Large intestine (tissue), 3 donors: Measurements from ENCODE around the gene SMAD1. TPM values are rescaled to one million over a fixed set of nuclear protein-coding genes. Genes with fewer than 3 reads are reported as not detected.
"Not testable (repeated sequence)": the region's sequence is repeated elsewhere in the genome, so short reads cannot be mapped to it uniquely, and the experiment has no call there.

Experiments used
- DNase-seq, 2 donors: peaks; one replicate each; pipeline versions ENCODE4 v3.0.0 to v3.0.0-alpha.2; 2013
- H3K27ac ChIP-seq: one replicate; pipeline ENCODE4 v1.5.1; 2013; ENCODE audit warnings: low read length
- H3K27me3 ChIP-seq: 2 replicates; pipeline ENCODE4 v1.6.1; 2013; ENCODE audit warnings: low read length; ENCODE audit not compliant: control insufficient read depth, insufficient read depth
- H3K36me3 ChIP-seq: 2 replicates; pipeline ENCODE4 v1.6.1; 2013; ENCODE audit warnings: low read length; ENCODE audit not compliant: control insufficient read depth, insufficient read depth
- H3K4me1 ChIP-seq: one replicate; pipeline ENCODE4 v1.6.1; 2013; ENCODE audit warnings: low read length; ENCODE audit not compliant: control insufficient read depth, insufficient read depth
- H3K4me3 ChIP-seq: one replicate; pipeline ENCODE4 v1.5.1; 2013; ENCODE audit warnings: low read length
- H3K9me3 ChIP-seq: one replicate; pipeline ENCODE4 v1.6.1; 2013; ENCODE audit warnings: mild to moderate bottlenecking, low read depth, low read length, moderate library complexity; ENCODE audit not compliant: control insufficient read depth
- whole genome bisulfite sequencing: methylation state at CpG from one replicate; pipeline ENCODE4 v1.1.5; 2013; ENCODE audit warnings: low lambda C conversion rate; ENCODE audit not compliant: insufficient coverage; 5-methylcytosine and 5-hydroxymethylcytosine counted together
- polyA plus RNA-seq: library from polyadenylated mRNA; unstranded; fragments of 120-200 nt; gene quantifications from one replicate; pipeline ENCODE4 v1.2.1, GENCODE V29; 2013

Gene SMAD1
- polyA plus RNA-seq, 1 donor: 46.2 TPM

DNA sequence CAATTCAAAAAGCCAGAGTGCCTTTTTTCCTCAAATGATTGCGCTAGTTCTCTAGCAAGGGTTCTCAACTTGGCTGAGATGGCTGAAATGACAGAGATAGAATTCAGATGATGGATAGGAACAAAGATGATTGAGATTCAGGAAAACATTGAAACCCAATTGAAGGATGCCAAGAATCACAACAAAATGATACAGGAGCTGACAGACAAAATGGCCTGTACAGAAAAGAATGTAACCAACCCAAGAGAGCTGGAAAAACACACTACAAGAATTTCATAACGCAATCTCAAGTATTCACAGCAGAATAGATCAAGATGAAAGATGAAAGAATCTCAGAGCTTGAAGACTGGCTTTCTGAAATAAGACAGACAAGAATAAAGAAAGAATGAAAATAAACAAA lies 85.9 kb downstream of the SMAD1 start:
- Histone ChIP-seq H3K9me3 (no peaks in the 10 kb centered on the region), H3K27me3 (no peaks in the 10 kb centered on the region), H3K36me3 (no peaks in the 10 kb centered on the region), H3K27ac (no peak overlapping the region), H3K4me3 (no peak overlapping the region), H3K4me1 (no peaks in the 10 kb centered on the region)
- DNase-seq: no peak
- 100% methylated on average over 1 of the region's 2 CpGs for WGBS

DNA sequence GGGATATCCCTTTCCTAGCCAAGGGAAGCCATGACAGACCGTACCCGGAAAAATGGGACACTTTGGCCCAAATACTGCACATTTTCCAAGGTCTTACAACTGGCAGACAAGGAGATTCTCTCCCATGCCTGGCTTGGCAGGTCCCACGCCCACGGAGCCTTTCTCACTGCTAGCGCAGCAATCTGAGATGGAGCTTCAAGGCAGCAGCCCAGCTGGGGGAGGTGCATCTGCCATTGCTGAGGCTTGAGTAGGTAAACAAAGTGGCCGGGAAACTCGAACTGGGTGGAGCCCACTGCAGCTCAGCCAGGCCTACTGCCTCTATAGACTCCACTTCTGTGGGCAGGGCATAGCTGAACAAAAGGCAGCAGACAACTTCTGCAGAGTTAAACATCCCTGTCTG lies 92.9 kb downstream of the SMAD1 start:
- H3K27ac ChIP-seq: not testable (repeated sequence)

DNA sequence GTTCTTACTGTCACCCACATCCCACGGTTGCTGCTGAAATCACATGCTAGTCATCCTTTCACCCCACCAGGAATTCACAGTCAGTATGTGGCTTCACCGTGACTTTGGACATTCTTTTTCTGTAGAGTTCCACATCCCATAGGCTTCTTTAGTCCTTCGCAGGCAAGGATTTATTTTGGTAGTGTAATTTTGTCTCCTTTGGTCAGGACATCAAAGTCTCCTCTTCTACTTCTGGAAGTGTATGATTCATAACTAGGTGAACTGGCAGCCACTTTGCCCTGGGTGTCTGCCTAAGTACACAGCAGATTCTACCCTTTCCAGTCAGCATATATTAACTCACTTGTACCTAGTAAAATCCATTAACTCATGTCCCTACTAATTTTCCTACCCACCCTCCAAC lies 99.3 kb downstream of the SMAD1 start:
- H3K27ac ChIP-seq: no peak overlapping the region
- WGBS: 91% methylated on average over 3 of the region's 3 CpGs

More for the DNA sequence above, 92.9 kb downstream of the SMAD1 start:
- H3K36me3 ChIP-seq, H3K27me3 ChIP-seq, H3K9me3 ChIP-seq, H3K4me3 ChIP-seq, H3K4me1 ChIP-seq, DNase-seq: not testable (repeated sequence)
- WGBS: no CpG with 5 or more reads among the region's 7 CpGs

DNA sequence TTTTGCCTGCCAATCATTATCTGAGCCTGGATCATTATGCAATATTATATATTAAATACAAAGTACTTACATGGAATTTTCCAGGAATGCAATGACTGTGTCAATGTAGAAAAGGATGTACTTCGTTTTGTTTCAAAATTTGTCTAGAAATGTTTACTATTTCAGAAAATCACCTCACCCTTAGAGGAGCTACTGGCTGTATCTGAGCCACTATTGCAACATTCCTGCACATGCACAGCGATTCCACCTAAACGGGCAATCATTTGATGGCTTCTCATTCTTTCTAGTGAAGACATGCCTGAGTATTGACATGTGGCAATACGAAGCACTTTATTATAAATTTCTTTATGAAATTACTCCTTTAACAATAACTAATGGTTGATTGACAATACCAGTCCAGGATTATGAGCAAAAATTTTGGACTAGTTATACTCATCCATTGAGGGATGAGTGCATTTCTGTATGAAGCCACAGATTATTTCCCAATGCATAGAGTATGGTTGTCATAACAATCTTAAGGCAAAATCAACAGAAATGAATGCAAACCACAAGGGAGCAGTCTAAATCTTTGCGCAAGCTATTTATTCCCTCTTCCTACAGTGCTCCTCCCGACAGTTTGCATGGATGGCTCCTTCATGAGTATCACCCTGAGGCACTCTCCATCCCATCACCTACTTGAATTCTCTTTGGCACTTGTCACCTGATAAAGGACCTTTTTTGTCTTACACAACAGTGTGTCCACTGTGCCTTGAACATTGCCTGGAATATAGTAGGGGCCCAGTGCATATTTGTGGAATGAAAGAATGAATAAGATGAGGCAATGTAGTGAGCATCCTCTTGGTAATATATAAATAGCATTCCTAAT lies 101.8 kb downstream of the SMAD1 start:
- no peak overlapping the region for H3K27ac ChIP-seq
- WGBS: 100% methylated on average over 1 of the region's 6 CpGs
- H3K36me3 ChIP-seq: no peaks in the 10 kb centered on the region
- H3K4me3 ChIP-seq: no peak overlapping the region
- H3K9me3 ChIP-seq: no peaks in the 10 kb centered on the region
- no peaks in the 10 kb centered on the region for H3K27me3 ChIP-seq
- H3K4me1 ChIP-seq: no peaks in the 10 kb centered on the region
- no peak for DNase-seq

More for the DNA sequence above, 99.3 kb downstream of the SMAD1 start:
- Histone ChIP-seq H3K4me3 (no peak overlapping the region), H3K27me3 (no peaks in the 10 kb centered on the region), H3K36me3 (no peaks in the 10 kb centered on the region), H3K4me1 (no peaks in the 10 kb centered on the region), H3K9me3 (no peaks in the 10 kb centered on the region)
- no peak for DNase-seq

DNA sequence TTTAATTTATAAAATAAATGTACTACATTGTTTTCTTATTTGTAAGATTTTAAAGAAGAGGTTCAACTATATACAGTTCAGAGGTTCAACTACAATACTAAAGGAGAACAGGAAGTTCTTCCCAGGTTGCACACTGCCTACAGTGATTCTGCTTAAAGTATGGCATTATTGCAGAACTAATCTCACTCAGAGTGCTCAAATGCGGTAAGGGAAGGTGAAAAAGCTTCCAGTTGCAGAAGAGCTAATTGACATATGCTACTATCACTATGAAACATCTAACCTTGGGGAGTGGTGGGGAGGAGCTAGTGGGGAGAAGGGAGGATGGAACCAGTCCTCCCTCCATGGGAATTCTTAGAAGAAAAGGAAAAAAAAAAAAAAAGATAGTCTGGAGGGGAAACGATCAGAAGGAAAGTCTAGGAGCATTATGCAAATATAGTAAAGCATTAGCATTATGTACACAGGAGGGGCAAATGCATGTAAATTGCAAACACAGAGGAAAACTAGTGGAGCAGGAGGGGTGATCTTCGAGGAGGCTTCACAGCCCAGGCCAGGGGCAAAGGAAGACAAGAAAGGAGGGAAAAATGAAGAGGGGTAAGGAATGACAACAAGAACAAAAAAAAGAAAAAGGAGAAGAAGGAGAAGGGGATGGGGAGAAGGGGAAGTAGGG lies 105.6 kb downstream of the SMAD1 start:
- Histone ChIP-seq H3K9me3 (no peaks in the 10 kb centered on the region), H3K4me3 (no peak overlapping the region), H3K27ac (no peak overlapping the region), H3K27me3 (no peaks in the 10 kb centered on the region), H3K36me3 (no peaks in the 10 kb centered on the region), H3K4me1 (no peaks in the 10 kb centered on the region)
- 43% methylated on average over 2 of the region's 3 CpGs for WGBS
- no peak for DNase-seq

DNA sequence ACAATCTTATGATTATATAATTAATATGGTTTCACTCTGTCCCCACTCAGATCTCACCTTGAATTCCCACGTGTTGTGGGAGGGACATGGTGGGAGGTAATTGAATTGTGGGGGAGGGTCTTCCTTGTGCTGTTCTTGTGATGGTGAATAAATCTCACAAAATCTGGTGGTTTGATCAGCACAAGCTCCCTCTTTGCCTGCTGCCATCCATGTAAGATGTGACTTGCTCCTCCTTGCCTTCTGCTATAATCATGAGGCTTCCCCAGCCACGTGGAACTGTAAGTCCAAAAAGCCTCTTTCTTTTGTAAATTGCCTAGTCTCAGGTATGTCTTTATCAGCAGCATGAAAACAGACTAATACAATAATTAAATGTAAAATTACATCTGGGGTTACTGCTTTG lies 107.7 kb downstream of the SMAD1 start:
- H3K36me3 ChIP-seq, H3K9me3 ChIP-seq, H3K27ac ChIP-seq, H3K4me3 ChIP-seq, H3K4me1 ChIP-seq, H3K27me3 ChIP-seq, DNase-seq: not testable (repeated sequence)
- no CpG with 5 or more reads among the region's 2 CpGs for WGBS

DNA sequence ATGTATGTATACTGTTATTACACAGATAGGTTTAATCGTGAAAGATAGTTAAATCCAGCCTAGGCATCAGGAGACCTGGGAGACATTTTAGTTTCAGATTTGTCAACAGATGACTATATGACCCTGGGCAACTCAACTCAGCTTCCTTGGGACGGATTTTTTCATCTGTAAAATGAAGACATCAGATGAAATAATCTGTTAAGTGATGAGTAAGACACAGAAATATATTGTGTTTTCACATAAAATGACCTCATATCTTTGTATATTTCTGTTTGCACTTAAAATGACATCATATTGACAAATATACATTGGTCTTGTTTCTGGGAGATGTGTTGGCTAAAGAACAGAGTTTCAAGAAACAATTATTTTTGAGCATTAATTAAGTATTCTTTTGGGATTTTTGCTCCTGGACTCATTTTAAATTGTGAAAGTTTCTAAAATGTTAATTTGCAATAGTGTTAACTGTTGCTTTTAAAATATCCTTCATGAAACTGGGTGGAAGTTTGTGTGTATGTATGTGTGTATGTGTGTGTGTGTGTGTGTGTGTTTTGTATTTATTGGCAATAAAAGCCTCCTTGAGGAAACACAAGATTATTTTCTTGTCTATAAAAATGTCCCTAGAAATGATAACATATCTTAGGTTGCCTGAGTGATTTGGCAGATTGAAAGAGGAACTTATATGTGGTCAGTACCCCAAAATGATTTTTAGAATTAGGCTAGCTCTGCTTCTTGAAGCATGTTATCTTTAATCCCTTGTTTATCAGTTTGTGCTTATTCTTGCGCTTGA lies 108.5 kb downstream of the SMAD1 start:
- no peak for DNase-seq

DNA sequence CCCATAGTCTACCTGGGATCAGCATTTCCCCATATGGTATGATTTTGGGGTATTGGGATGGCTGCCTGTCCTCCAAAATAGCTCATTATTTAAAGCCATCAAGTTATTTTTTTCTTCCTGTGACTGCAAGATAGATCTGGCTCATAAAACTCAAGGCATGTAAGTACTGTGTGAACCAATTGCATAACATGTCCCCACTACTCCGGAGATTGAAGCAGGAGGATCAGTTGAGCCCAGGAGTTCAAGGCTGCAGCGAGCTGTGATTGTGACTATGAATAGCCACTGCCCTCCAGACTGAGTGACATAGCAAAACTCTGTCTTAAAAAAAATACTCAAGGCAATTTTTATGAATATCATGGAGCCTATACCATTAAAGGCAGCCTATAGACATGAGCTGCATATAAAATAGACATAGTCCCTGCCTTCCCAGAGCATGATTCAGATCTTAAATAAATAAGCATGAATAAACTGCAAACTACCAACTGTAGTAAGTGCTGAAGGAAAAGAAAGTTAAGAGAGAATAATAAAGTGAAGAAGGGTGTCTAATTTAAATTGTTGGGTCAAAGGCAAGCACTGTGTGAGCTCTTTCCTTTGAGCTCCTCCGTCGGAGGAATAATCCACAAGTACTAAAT lies 120.6 kb downstream of the SMAD1 start:
- WGBS: no CpG with 5 or more reads among the region's 4 CpGs
- Histone ChIP-seq H3K4me1 (no peaks in the 10 kb centered on the region), H3K36me3 (no peaks in the 10 kb centered on the region), H3K27me3 (no peaks in the 10 kb centered on the region), H3K9me3 (peaks cover 12% of the 10 kb centered on the region), H3K4me3 (no peak overlapping the region), H3K27ac (no peak overlapping the region)
- no peak for DNase-seq

More for the DNA sequence above, 108.5 kb downstream of the SMAD1 start:
- H3K27ac ChIP-seq: no peak overlapping the region
- no peaks in the 10 kb centered on the region for H3K4me1 ChIP-seq
- H3K27me3 ChIP-seq: no peaks in the 10 kb centered on the region
- no peaks in the 10 kb centered on the region for H3K9me3 ChIP-seq
- H3K36me3 ChIP-seq: no peaks in the 10 kb centered on the region
- 86% methylated on average over 2 of the region's 3 CpGs for WGBS
- H3K4me3 ChIP-seq: no peak overlapping the region

DNA sequence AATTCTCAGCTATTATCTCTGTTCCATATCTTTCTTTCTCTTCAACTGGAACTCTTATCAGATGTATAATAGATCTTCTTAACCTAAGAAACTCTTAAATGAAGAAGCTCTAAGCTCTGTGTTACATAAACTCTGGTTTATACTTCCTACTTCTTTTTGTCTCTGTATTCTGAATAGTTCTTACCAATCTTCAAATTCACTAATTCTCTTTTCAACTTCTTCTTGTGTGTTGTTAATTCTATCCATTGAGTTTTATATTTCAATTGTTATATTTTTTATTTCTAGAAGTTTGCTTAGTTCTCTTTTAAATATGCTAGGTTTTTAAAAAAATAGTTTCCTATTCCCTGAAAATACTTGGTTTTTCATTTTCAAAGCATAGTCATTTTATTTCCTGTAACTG lies 124.3 kb downstream of the SMAD1 start:
- Histone ChIP-seq H3K27ac (no peak overlapping the region), H3K4me1 (no peaks in the 10 kb centered on the region), H3K36me3 (no peaks in the 10 kb centered on the region), H3K27me3 (no peaks in the 10 kb centered on the region), H3K4me3 (no peak overlapping the region), H3K9me3 (peaks cover 12% of the 10 kb centered on the region)
- DNase-seq: no peak
